HL-60 (cell line): ENCODE measurements around the gene MAP2K5.

Experiments
- DNase-seq, 2 experiments: peaks; one replicate each; pipeline ENCODE4 v3.0.0-alpha.2; 2010 to 2020; ENCODE audit warnings: low read depth in 1 of 2, low spot score in 1 of 2
- H3K27ac ChIP-seq: fragments of 250-450 bp; sonication (Bioruptor Pico); replicated peaks from 2 replicates; pipeline ENCODE4 v1.5.1; 2020; ENCODE audit warnings: mild to moderate bottlenecking, moderate library complexity
- H3K27me3 ChIP-seq: fragments of 250-450 bp; sonication (Bioruptor Pico); 2 replicates; pipeline ENCODE4 v1.5.1; 2021; ENCODE audit warnings: mild to moderate bottlenecking, moderate library complexity; ENCODE audit not compliant: insufficient read depth, poor library complexity, severe bottlenecking
- H3K4me3 ChIP-seq: replicated peaks from 2 replicates; pipeline ENCODE4 v1.5.1; 2011; ENCODE audit warnings: mild to moderate bottlenecking, control low read depth, low read length; ENCODE audit not compliant: insufficient read depth
- GABPA ChIP-seq: IDR thresholded peaks from 2 replicates; pipeline ENCODE4 v1.6.1; 2012; ENCODE audit warnings: low read depth
- POLR2AphosphoS5 ChIP-seq: IDR thresholded peaks from 2 replicates; pipeline ENCODE4 v1.6.1; 2012; ENCODE audit warnings: low read depth
- SPI1 ChIP-seq: IDR thresholded peaks from 2 replicates; pipeline ENCODE4 v1.6.1; 2012; ENCODE audit warnings: low read depth, mild to moderate bottlenecking, borderline replicate concordance
- TF ChIP-seq, protein P1 (sequence below): IDR thresholded peaks from one replicate; pipeline ENCODE4 v1.5.1; 2011; ENCODE audit warnings: low read length, control low read depth, inconsistent platforms; ENCODE audit not compliant: insufficient read depth
- TF ChIP-seq, protein P2 (sequence below): IDR thresholded peaks from 2 replicates; pipeline ENCODE4 v1.6.1; 2012; ENCODE audit warnings: low read depth; ENCODE audit not compliant: insufficient replicate concordance

The MAP2K5 gene

DNA sequence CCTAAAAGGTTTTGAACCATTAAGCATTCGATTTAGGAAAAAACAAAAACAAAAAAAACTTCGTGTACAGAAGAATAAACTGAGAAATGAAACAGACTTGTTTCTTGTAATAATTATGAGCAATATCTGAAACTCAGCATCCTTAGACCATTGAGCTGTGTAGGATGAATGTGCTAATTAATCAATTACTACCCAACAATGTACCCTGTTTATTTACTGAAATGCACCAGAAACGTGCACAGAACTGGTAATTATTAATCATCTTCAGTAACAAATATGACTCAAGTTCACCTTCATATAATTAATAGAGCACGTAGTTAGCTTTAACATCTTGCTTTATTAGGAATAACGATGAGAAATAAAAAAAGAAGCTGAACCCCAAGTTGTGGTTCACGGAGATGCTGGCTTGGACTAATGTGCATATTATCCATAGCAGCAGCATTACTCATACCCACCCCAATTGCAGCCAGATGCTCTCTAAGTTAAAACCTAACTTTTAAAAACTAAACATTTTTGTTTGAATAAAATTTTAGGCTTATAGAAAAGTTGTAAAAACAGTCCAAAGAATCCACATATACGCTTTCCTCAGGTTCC is 31.8 kb upstream of the MAP2K5 start:
- no peak for DNase-seq
- H3K27me3 ChIP-seq = no peaks in the 10 kb centered on the region
- TF ChIP-seq, protein P1, sequence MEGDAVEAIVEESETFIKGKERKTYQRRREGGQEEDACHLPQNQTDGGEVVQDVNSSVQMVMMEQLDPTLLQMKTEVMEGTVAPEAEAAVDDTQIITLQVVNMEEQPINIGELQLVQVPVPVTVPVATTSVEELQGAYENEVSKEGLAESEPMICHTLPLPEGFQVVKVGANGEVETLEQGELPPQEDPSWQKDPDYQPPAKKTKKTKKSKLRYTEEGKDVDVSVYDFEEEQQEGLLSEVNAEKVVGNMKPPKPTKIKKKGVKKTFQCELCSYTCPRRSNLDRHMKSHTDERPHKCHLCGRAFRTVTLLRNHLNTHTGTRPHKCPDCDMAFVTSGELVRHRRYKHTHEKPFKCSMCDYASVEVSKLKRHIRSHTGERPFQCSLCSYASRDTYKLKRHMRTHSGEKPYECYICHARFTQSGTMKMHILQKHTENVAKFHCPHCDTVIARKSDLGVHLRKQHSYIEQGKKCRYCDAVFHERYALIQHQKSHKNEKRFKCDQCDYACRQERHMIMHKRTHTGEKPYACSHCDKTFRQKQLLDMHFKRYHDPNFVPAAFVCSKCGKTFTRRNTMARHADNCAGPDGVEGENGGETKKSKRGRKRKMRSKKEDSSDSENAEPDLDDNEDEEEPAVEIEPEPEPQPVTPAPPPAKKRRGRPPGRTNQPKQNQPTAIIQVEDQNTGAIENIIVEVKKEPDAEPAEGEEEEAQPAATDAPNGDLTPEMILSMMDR = no peak
- TF ChIP-seq POLR2AphosphoS5 (no peak), GABPA (no peak), SPI1 (no peak)
- TF ChIP-seq, protein P2, sequence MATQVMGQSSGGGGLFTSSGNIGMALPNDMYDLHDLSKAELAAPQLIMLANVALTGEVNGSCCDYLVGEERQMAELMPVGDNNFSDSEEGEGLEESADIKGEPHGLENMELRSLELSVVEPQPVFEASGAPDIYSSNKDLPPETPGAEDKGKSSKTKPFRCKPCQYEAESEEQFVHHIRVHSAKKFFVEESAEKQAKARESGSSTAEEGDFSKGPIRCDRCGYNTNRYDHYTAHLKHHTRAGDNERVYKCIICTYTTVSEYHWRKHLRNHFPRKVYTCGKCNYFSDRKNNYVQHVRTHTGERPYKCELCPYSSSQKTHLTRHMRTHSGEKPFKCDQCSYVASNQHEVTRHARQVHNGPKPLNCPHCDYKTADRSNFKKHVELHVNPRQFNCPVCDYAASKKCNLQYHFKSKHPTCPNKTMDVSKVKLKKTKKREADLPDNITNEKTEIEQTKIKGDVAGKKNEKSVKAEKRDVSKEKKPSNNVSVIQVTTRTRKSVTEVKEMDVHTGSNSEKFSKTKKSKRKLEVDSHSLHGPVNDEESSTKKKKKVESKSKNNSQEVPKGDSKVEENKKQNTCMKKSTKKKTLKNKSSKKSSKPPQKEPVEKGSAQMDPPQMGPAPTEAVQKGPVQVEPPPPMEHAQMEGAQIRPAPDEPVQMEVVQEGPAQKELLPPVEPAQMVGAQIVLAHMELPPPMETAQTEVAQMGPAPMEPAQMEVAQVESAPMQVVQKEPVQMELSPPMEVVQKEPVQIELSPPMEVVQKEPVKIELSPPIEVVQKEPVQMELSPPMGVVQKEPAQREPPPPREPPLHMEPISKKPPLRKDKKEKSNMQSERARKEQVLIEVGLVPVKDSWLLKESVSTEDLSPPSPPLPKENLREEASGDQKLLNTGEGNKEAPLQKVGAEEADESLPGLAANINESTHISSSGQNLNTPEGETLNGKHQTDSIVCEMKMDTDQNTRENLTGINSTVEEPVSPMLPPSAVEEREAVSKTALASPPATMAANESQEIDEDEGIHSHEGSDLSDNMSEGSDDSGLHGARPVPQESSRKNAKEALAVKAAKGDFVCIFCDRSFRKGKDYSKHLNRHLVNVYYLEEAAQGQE = no peak
- no peak overlapping the region for H3K4me3 ChIP-seq
- H3K27ac ChIP-seq = no peak overlapping the region; the same call in 1 of the 2 replicates

GRCh38 chr15:67511606-67512005 is 30.9 kb upstream of the MAP2K5 start:
- TF ChIP-seq, protein P2 = no peak
- TF ChIP-seq POLR2AphosphoS5 = no peak
- no peak for TF ChIP-seq SPI1
- TF ChIP-seq GABPA = no peak
- TF ChIP-seq, protein P1 = no peak
- no peak for DNase-seq
- Histone ChIP-seq H3K4me3 (no peak overlapping the region), H3K27ac (no peak overlapping the region), H3K27me3 (no peaks in the 10 kb centered on the region)

GRCh38 chr15:67512140-67512539 is 30.4 kb upstream of the MAP2K5 start:
- Histone ChIP-seq H3K27me3 (no peaks in the 10 kb centered on the region), H3K27ac (no peak overlapping the region), H3K4me3 (no peak overlapping the region)
- TF ChIP-seq SPI1 (no peak), GABPA (no peak), POLR2AphosphoS5 (no peak)
- TF ChIP-seq, protein P1 = no peak
- TF ChIP-seq, protein P2 = no peak
- DNase-seq = no peak
